H1 (cell line): ENCODE measurements around the gene CCL7.

Source experiments
- CBX5 ChIP-seq: fragments of 300-800, 300-1000 bp; sonication (generic); IDR thresholded peaks from 2 replicates; pipeline ENCODE4 v1.7.1; 2016; ENCODE audit warnings: antibody characterized with exemption, low read length, low read depth
- CEBPB ChIP-seq: IDR thresholded peaks from 2 replicates; pipeline ENCODE4 v1.6.1; 2012; ENCODE audit warnings: low read depth, low read length
- EP300 ChIP-seq, 2 experiments: IDR thresholded peaks; 1 replicate in 1 of 2; 2 replicates in 1 of 2; pipeline ENCODE4 v1.6.1; 2011 to 2012; ENCODE audit warnings: low read depth in 2 of 2, low read length in 2 of 2, mild to moderate bottlenecking in 2 of 2, borderline replicate concordance in 1 of 2, inconsistent platforms in 1 of 2, moderate library complexity in 1 of 2
- EZH2 ChIP-seq: fragments of 200-600 bp; sonication (generic); IDR thresholded peaks from 2 replicates; pipeline ENCODE4 v1.7.1; 2012; ENCODE audit warnings: low read depth, mild to moderate bottlenecking, moderate library complexity, low read length, inconsistent platforms; ENCODE audit not compliant: severe bottlenecking
- HDAC2 ChIP-seq, 2 experiments: fragments of 300-600 bp in 1 of 2; sonication (generic) in 1 of 2; IDR thresholded peaks; 2 replicates each; pipeline ENCODE4 v1.6.1; 2011 to 2012; ENCODE audit warnings: low read depth in 2 of 2, low read length in 2 of 2, mild to moderate bottlenecking in 2 of 2, moderate library complexity in 2 of 2, borderline replicate concordance in 1 of 2, inconsistent platforms in 1 of 2
- KDM4A ChIP-seq: IDR thresholded peaks from one replicate; pipeline ENCODE4 v1.7.1; 2012; ENCODE audit warnings: low read depth, mild to moderate bottlenecking, moderate library complexity, low read length, inconsistent platforms; ENCODE audit not compliant: severe bottlenecking
- MAX ChIP-seq: IDR thresholded peaks from 2 replicates; pipeline ENCODE4 v1.6.1; 2012; ENCODE audit warnings: inconsistent platforms
- POLR2A ChIP-seq, 2 experiments: IDR thresholded peaks; 1 replicate in 1 of 2; 2 replicates in 1 of 2; pipeline ENCODE4 v1.6.1; 2011; ENCODE audit warnings: low read depth in 2 of 2, low read length in 2 of 2, mild to moderate bottlenecking in 2 of 2; ENCODE audit errors: control extremely low read depth in 1 of 2
- RFX5 ChIP-seq: IDR thresholded peaks from 2 replicates; pipeline ENCODE4 v1.6.1; 2011; ENCODE audit warnings: low read depth, low read length, improper control_type of control experiment, borderline replicate concordance
- RNF2 ChIP-seq: fragments of 200-900, 300-1000 bp; sonication (generic); IDR thresholded peaks from 2 replicates; pipeline ENCODE4 v1.7.1; 2016; ENCODE audit warnings: borderline replicate concordance, low read depth, mild to moderate bottlenecking, antibody characterized with exemption, low read length; ENCODE audit not compliant: poor library complexity, severe bottlenecking; ENCODE audit errors: missing control alignments
- SUZ12 ChIP-seq: fragments of 200-600 bp; sonication (generic); IDR thresholded peaks from 2 replicates; pipeline ENCODE4 v1.6.1; 2012; ENCODE audit warnings: mild to moderate bottlenecking, inconsistent platforms, low read length, moderate library complexity, mixed read lengths
- TF ChIP-seq, protein P1 (sequence below), 3 experiments: IDR thresholded peaks; 1 replicate in 2 of 3; 2 replicates in 1 of 3; pipeline versions ENCODE4 v1.5.1 to v1.6.1; 2011; ENCODE audit warnings: low read length in 3 of 3, mild to moderate bottlenecking in 3 of 3, inconsistent platforms in 2 of 3, low read depth in 1 of 3, moderate library complexity in 1 of 3; ENCODE audit not compliant: insufficient read depth in 1 of 3; ENCODE audit errors: control extremely low read depth in 1 of 3

GRCh38 chr17:34290586-34290985 is 20.6 kb downstream of the CCL7 start:
- TF ChIP-seq CEBPB, result no peak
- TF ChIP-seq, protein P1, sequence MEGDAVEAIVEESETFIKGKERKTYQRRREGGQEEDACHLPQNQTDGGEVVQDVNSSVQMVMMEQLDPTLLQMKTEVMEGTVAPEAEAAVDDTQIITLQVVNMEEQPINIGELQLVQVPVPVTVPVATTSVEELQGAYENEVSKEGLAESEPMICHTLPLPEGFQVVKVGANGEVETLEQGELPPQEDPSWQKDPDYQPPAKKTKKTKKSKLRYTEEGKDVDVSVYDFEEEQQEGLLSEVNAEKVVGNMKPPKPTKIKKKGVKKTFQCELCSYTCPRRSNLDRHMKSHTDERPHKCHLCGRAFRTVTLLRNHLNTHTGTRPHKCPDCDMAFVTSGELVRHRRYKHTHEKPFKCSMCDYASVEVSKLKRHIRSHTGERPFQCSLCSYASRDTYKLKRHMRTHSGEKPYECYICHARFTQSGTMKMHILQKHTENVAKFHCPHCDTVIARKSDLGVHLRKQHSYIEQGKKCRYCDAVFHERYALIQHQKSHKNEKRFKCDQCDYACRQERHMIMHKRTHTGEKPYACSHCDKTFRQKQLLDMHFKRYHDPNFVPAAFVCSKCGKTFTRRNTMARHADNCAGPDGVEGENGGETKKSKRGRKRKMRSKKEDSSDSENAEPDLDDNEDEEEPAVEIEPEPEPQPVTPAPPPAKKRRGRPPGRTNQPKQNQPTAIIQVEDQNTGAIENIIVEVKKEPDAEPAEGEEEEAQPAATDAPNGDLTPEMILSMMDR (IDR thresholded peaks at IDR 0.05; ENCODE audit: control extremely low read depth in 1 of 3, insufficient read depth in 1 of 3, low read depth in 1 of 3, low read length in 3 of 3), result no peak
- TF ChIP-seq EZH2, result no peak
- no peak for TF ChIP-seq POLR2A (IDR thresholded peaks at IDR 0.05; ENCODE audit: control extremely low read depth in 1 of 2, low read depth in 2 of 2, low read length in 2 of 2)
- TF ChIP-seq CBX5, result no peak
- no peak for TF ChIP-seq HDAC2 (IDR thresholded peaks at IDR 0.05; ENCODE audit: borderline replicate concordance in 1 of 2, low read depth in 2 of 2, low read length in 2 of 2)
- TF ChIP-seq SUZ12, result no peak
- TF ChIP-seq MAX, result no peak
- no peak for TF ChIP-seq EP300 (IDR thresholded peaks at IDR 0.05; ENCODE audit: borderline replicate concordance in 1 of 2, low read depth in 2 of 2, low read length in 2 of 2)
- TF ChIP-seq KDM4A, result no peak
- TF ChIP-seq RFX5, result no peak
- TF ChIP-seq RNF2, result no peak
